Astrocyte (in vitro differentiated cells and primary cell): ENCODE data around the gene PRKCB.

Source experiments
- CTCF ChIP-seq: IDR thresholded peaks from 2 replicates; pipeline ENCODE4 v1.5.1; 2011; ENCODE audit warnings: low read depth, mild to moderate bottlenecking, inconsistent platforms, low read length, moderate library complexity; ENCODE audit not compliant: insufficient read depth
- EZH2 ChIP-seq: IDR thresholded peaks from 2 replicates; pipeline ENCODE4 v1.6.1; 2012; ENCODE audit warnings: mild to moderate bottlenecking, low read length, inconsistent platforms; ENCODE audit not compliant: insufficient read depth

- TF ChIP-seq EZH2 = no peak
- TF ChIP-seq CTCF = no peak
These were observed 92.0 kb downstream of the PRKCB start for GRCh38 chr16:23927796-23928195.
